ENCODE results near the gene POLG.

DNA sequence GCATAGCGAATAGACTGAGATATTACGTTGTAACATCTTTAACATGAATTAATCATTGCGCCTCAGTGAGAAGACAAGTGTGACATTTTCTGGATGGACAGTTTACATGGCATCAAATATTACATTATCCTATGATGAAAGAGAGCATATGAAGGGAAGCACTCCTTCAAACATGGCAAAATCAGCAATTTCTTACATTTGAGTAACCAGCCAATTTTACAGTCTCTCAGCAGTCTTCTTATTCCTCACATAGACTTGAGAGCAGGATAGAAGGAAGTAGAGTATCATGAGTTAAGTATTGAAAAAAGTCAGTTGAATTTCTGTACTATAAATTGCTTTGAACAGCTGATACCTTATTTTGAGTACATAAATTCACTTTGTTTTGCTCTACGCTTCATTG lies 52.0 kb downstream of the POLG start:
- TF ChIP-seq, protein P1, sequence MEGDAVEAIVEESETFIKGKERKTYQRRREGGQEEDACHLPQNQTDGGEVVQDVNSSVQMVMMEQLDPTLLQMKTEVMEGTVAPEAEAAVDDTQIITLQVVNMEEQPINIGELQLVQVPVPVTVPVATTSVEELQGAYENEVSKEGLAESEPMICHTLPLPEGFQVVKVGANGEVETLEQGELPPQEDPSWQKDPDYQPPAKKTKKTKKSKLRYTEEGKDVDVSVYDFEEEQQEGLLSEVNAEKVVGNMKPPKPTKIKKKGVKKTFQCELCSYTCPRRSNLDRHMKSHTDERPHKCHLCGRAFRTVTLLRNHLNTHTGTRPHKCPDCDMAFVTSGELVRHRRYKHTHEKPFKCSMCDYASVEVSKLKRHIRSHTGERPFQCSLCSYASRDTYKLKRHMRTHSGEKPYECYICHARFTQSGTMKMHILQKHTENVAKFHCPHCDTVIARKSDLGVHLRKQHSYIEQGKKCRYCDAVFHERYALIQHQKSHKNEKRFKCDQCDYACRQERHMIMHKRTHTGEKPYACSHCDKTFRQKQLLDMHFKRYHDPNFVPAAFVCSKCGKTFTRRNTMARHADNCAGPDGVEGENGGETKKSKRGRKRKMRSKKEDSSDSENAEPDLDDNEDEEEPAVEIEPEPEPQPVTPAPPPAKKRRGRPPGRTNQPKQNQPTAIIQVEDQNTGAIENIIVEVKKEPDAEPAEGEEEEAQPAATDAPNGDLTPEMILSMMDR (IDR thresholded peaks at IDR 0.05) = no peak
- TF ChIP-seq POLR2A (IDR thresholded peaks at IDR 0.05) = no peak

Measured in uterus (tissue), 2 donors.